ENCODE results near the gene TATDN2.
"Not testable (repeated sequence)": the region's sequence is repeated elsewhere in the genome, so short reads cannot be mapped to it uniquely, and the experiment has no call there.

Gene TATDN2

DNA sequence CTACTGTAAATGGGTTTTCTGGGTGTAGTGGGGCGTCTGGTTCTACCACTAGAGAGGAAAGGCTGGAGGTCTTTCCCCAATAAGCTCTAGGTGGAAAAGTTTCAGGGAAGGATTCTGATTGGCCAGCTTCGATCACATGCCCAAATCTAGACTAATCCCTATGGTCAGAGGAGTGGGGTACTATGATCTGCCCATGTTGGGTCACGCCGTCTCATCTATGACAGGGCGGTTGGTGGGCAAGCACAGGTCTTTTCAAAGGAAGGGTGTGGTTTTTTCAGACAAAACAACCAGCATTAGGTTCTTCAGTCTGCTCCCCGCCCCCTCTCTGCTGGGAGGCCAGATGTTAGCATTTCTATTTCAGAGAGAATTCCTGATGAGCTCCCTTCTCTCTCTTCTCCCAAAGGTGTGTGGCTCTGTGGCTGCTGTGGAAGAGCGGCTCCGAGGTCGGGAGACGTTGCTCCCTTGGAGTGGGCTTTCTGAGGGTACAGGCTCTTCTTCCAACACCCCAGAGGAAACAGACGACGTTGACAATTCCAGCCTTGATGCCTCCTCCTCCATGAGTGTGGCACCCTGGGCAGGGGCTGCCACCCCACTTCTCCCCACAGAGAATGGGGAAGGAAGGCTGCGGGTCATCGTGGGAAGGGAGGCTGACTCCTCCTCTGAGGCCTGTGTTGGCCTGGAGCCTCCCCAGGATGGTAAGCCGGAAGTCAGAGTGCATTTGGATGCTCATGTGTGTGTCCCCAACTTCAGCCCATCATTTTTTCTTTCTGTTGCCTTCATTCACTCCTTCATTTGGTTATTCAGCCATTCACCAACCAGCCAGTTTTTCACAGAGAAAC is 9.7 kb upstream of the TATDN2 start:
- no peak for DNase-seq (ENCODE audit: low read depth)

- no peak for DNase-seq (ENCODE audit: low read depth)
Measured at GRCh38 chr3:10240799-10241198, 7.5 kb upstream of the TATDN2 start.

DNA sequence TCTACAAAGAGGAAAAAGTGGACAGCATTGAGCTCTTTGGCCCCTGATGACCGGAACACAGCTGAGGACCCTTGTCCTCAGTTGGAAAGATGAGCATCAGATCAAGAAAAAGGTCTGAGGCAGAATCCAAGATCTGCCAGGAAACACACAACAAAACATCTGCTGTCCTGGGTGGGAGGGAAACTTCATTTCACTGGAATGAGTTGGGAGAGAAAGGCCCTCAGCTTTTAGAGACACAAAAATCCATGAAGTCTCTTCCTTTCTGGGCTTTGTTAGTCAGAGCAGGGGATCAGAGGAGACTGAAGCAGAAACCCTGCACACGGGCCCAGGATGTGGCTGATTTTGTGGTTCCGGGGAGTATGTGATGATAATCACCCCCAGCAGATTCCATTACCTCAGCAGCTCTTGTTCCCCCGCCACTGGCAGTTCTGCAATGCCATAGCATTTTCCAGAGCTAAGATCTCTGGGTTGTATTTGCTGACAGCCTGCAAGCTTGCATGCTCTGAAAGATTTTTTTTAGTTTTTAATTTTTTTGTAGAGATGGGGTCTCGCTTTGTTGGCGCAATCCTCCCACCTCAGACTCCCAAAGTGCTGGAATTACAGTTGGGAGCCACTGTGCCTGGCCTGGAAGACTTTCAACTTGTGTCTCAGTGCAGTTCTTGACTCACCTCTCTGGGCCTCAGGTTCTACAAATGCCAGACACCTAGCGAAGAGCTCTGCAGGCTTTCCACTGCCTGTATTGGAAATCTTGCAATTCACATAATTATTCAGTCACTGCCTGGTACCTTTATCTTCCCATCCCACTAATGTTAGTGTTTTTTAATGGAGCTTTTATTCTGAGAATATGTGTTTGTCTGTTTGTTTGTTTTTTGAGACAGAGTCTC is 5.8 kb upstream of the TATDN2 start:
- DNase-seq (ENCODE audit: low read depth) = no peak

DNA sequence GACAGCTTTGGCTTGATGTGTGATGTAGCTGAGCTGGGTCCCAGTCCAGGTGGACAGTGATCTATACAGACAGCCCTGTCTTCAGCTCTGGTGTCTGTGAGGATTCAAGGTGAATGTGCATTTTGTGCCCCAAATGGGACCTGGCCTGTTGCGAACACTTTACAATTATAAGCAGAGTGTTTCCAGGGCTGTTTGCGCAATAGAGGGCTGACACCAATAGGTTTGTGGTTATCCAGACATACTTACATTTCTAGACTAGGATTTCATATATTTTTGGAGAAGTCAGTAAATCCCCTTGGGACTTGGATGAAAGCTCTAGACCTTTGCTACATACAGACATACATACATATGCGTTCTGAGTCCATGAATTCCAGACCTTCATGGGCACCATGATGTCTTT is 4.2 kb upstream of the TATDN2 start:
- no peak for DNase-seq (ENCODE audit: low read depth)

- no peak for DNase-seq (ENCODE audit: low read depth)
Measured at GRCh38 chr3:10245081-10245712, 3.1 kb upstream of the TATDN2 start.

DNA sequence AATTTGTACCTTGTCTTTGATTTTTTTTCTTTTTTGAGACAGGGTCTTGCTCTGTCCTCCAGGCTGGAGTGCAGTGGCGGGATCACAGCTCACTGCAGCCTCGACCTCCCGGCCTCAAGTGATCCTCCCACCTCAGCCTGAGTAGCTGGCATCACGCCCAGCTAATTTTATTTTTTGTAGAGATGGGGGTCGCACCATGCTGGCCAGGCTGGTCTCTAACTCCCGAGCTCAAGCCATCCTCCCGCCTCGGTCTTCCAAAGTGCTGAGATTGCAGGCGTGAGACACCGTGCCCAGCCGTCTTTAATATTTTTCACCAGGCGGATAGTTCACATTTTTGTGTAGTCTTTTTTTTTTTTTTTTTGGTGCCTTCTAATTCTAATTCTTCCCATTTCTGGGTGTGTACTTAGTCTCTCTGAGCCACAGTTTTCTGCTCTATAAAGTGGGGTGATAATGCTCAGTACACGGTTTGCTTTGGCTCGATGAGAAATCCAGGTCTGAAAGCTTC is 528 bp upstream of the TATDN2 start:
- no peak for DNase-seq (ENCODE audit: low read depth)

DNA sequence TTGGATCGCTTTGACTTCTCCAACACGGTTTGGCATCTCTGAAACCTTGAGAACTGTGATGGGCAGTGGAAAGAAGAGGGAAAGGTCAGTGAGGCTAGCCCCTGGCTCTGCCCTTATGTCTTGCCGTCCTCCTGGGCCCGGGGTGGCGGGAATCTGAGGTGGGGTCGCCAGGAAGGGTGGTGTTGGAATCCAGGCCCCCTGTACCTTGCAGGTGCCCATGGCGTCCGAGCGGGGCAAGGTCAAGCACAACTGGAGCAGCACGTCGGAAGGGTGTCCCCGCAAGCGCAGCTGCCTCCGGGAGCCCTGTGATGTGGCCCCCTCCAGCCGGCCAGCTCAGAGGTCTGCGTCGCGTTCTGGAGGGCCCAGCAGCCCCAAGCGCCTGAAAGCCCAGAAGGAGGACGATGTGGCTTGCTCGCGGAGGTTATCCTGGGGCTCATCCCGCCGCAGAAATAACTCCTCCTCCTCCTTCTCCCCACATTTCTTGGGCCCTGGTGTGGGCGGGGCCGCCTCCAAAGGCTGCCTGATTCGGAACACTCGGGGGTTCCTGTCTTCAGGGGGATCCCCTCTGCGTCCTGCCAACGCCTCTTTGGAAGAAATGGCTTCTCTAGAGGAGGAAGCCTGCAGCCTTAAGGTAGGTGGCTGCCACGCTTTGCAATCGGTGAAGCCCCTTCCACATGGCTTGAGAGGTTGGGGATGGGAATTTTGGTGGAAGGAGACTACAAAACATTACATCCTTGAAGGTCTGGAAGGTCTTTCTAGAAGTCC is 907 bp downstream of the TATDN2 start:
- no peak for DNase-seq (ENCODE audit: low read depth)

- DNase-seq (ENCODE audit: low read depth) = no peak
Measured at GRCh38 chr3:10249833-10250232, 1.6 kb downstream of the TATDN2 start.

GRCh38 chr3:10251006-10251405 is 2.7 kb downstream of the TATDN2 start:
- no peak for DNase-seq (ENCODE audit: low read depth)

- DNase-seq (ENCODE audit: low read depth) = no peak
Measured at GRCh38 chr3:10253731-10254130, 5.5 kb downstream of the TATDN2 start.

GRCh38 chr3:10255835-10256234 is 7.6 kb downstream of the TATDN2 start:
- DNase-seq (ENCODE audit: low read depth) = no peak

DNA sequence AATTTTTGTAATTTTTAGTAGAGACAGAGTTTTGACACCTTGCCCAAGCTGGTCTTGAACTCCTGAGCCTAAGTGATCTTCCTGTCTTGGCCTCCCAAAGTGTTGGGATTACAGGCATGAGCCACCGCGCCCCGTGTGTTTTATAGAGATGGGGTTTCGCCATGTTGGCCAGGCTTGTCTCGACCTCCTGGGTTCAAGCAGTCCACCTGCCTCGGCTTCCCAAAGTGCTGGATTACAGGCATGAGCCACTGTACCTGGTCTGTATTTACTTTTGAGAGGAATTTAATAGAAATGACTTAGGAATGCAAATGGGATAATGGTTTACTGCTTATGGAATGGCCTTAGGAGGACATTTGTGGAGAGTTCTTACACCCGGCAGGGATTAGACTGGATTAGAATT is 10.8 kb downstream of the TATDN2 start:
- DNase-seq (ENCODE audit: low read depth) = no peak

GRCh38 chr3:10259798-10260197 is 11.5 kb downstream of the TATDN2 start:
- DNase-seq (ENCODE audit: low read depth) = no peak

DNA sequence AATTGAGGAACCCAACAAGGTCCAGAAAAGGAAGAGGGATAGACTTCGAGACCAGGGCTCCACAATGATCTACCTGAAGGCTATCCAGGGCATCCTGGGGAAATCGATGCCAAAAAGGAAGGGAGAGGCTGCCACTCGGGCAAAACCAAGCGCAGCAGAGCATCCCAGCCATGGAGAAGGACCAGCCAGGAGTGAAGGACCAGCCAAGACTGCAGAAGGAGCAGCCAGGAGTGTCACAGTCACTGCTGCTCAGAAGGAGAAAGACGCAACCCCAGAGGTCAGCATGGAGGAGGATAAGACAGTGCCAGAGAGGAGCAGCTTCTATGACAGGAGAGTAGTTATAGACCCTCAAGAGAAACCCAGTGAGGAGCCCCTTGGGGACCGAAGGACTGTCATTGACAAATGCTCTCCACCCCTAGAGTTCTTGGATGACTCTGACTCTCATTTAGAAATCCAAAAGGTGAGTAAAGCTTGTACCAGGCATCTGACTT is 12.0 kb downstream of the TATDN2 start:
- DNase-seq (ENCODE audit: low read depth) = no peak

DNA sequence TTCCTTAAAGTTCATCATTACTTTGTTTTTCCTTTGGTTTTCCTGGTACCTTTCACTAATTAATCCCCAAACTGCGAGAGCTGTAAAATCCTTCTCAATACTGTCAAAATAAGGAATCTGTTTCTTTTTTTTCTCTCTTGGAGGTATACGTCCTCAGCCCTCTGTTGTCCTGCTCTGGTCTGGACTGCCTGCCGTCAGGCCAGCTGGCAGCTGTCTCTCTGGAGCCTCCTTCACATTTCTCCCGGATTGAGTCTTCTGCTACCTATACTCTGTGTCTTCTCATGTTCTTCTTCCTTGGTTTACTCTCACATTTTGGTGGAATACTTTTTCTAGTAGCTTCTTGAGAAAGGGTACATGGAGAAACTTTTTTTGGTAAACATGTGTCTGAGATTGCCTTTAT is 13.8 kb downstream of the TATDN2 start:
- DNase-seq (ENCODE audit: low read depth) = no peak

- DNase-seq (ENCODE audit: low read depth) = no peak
Measured at GRCh38 chr3:10263646-10264363, 15.5 kb downstream of the TATDN2 start.

- DNase-seq (ENCODE audit: low read depth) = no peak
Measured at GRCh38 chr3:10265833-10266232, 17.6 kb downstream of the TATDN2 start.

DNA sequence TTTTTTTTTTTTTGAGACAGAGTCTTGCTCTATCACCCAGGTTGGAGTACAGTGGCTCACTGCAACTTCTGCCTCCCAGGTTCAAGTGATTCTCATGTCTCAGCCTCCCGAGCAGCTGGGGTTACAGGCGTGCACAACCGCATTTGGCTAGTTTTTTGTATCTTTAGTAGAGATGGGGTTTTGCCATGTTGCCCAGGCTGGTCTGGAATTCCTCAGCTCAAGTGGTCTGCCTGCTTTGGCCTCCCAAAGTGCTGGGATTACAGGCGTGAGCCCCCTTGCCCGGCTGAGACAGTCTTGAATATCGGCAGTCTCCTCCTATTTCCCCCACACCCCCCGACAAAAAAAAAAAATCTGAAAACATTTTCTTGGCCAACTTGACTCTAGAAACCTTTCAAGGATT is 18.7 kb downstream of the TATDN2 start:
- DNase-seq (ENCODE audit: low read depth) = not testable (repeated sequence)

GRCh38 chr3:10268116-10268515 is 19.9 kb downstream of the TATDN2 start:
- DNase-seq (ENCODE audit: low read depth) = no peak

GRCh38 chr3:10268930-10269329 is 20.7 kb downstream of the TATDN2 start:
- no peak for DNase-seq (ENCODE audit: low read depth)

- no peak for DNase-seq (ENCODE audit: low read depth)
Measured at GRCh38 chr3:10269443-10269842, 21.2 kb downstream of the TATDN2 start.

Data from stromal cell of bone marrow (primary cell).